HG02943 (cell line): ENCODE measurements around the gene SMCO2.

Source experiments
- ATAC-seq: cut with Tn5 transposase; IDR thresholded peaks from one replicate; pipeline ENCODE4 v1.9.1; 2021; ENCODE audit warnings: mild to moderate bottlenecking, low read depth, moderate library complexity; ENCODE audit not compliant: unreplicated experiment

The SMCO2 gene

GRCh38 chr12:27451036-27451825 is 4.7 kb downstream of the SMCO2 start:
- no peak for ATAC-seq

- ATAC-seq = no peak
These were observed 6.9 kb downstream of the SMCO2 start for GRCh38 chr12:27453421-27453820.

- ATAC-seq = no peak
These were observed 9.1 kb downstream of the SMCO2 start for GRCh38 chr12:27455589-27455988.

GRCh38 chr12:27456618-27457017 is 10.1 kb downstream of the SMCO2 start:
- ATAC-seq = no peak

GRCh38 chr12:27460471-27460978 is 14.0 kb downstream of the SMCO2 start:
- no peak for ATAC-seq

- ATAC-seq = no peak
These were observed 15.7 kb downstream of the SMCO2 start for GRCh38 chr12:27462151-27462694.

- ATAC-seq = no peak
These were observed 16.3 kb downstream of the SMCO2 start for GRCh38 chr12:27462851-27463250.

- ATAC-seq = no peak
These were observed 17.1 kb downstream of the SMCO2 start for GRCh38 chr12:27463511-27464219.

GRCh38 chr12:27464220-27464554 is 17.7 kb downstream of the SMCO2 start:
- ATAC-seq = no peak

- no peak for ATAC-seq
These were observed 21.1 kb downstream of the SMCO2 start for GRCh38 chr12:27467641-27468040.

- ATAC-seq = no peak
These were observed 21.7 kb downstream of the SMCO2 start for GRCh38 chr12:27468241-27468640.

GRCh38 chr12:27469176-27469736 is 22.7 kb downstream of the SMCO2 start:
- no peak for ATAC-seq

- ATAC-seq = no peak
These were observed 26.1 kb downstream of the SMCO2 start for GRCh38 chr12:27472604-27473003.

GRCh38 chr12:27474344-27474743 is 27.8 kb downstream of the SMCO2 start:
- no peak for ATAC-seq

GRCh38 chr12:27477049-27477448 is 30.5 kb downstream of the SMCO2 start:
- no peak for ATAC-seq

- ATAC-seq = no peak
These were observed 32.4 kb downstream of the SMCO2 start for GRCh38 chr12:27478949-27479348.

GRCh38 chr12:27480016-27480415 is 33.5 kb downstream of the SMCO2 start:
- ATAC-seq = no peak

- ATAC-seq = no peak
These were observed 40.4 kb downstream of the SMCO2 start for GRCh38 chr12:27486961-27487360.

GRCh38 chr12:27488479-27488878 is 41.9 kb downstream of the SMCO2 start:
- ATAC-seq = no peak

- no peak for ATAC-seq
These were observed 44.7 kb downstream of the SMCO2 start for GRCh38 chr12:27491226-27491625.

- ATAC-seq = no peak
These were observed 46.9 kb downstream of the SMCO2 start for GRCh38 chr12:27493260-27493940.
